ENCODE measurements around the gene GFRA3.
"Not testable (repeated sequence)": the region's sequence is repeated elsewhere in the genome, so short reads cannot be mapped to it uniquely, and the experiment has no call there.

Gene GFRA3

GRCh38 chr5:138247800-138248199, 26.6 kb downstream of the GFRA3 start:
- DNase-seq (ENCODE audit: low read depth, low spot score) = not testable (repeated sequence)

- DNase-seq (ENCODE audit: low read depth, low spot score) = no peak
These were observed 27.6 kb downstream of the GFRA3 start for GRCh38 chr5:138246822-138247221.

DNA sequence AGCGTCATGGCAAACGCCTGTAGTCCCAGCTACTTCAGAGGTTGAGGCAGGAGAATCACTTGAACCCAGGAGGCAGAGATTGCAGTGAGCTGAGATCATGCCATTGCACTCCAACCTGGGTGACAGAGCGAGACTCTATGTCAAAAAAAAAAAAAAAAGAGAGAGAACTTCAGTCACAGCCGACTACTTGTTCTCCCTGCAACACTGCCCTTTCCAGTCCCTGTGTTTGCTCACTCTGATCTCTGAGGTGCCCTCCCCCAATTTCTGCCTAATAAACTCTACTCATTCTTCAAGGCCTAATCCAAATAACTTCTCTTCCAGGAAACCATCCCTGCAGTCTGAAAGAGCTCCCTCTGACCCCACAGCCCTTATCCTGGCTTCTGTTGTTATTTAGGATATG, 28.1 kb downstream of the GFRA3 start:
- no peak for DNase-seq (ENCODE audit: low read depth, low spot score)

GRCh38 chr5:138245717-138246116, 28.7 kb downstream of the GFRA3 start:
- no peak for DNase-seq (ENCODE audit: low read depth, low spot score)

DNA sequence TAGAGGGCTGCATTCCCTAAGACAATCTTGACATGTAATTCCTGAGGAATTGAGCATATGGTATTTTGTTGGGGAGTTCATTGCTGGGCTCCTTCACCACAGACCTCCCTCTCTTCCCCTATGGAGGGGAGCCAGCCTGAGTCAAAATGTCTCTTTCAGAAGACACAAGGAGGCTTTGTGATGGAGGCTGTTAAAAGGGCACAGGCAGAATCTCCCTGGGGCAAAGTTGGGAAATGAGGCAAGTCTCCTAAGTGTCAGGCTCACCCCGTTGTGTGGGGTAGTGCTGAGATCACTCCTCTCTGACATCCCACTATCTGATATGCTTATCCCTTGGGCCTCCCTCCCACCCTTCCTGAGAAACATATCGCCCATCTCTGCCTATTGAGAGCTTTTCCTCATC, 30.6 kb downstream of the GFRA3 start:
- DNase-seq (ENCODE audit: low read depth, low spot score) = no peak

DNA sequence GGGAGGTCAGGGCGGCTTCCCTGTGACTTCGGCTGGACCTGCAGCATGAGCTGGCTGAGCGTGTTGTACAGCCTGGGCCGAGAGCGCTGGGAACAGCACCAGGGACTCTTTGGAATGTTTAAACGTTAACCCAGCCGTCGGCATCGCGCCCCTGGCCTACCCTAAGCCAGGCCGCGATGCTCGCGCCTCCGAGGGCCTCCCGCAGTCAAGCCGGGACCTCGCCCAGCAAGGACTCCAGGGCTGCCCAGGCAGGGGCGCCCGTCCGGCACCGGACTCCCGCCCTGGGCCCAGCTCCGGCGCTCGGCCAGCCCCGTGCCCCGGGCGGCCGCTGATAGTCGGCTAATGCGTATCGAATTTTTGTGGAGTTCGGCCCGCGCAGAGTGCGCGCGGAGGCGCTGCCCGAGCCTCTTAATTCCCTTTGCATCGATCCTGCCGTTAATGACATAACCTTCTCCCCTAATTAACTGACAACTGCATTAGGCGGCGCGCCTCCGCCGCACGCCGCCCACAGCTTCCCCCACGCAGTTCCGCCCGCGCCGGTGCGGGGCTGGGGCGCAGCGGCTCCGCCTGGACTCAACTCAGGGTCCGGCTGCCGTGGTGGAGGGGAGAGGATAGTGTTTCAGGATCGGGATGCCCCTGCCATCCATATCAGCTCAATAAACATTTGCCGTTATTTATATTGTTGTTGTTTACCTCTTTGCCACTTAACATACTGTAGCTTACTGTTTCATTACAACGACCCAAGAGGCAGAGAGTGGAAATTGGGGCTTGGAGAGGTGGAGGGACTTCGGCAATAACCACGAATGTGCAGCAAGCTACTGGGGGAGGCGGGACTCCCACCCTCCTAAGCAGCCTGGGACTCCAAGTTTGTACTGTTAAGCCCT, 32.5 kb downstream of the GFRA3 start:
- no peak for DNase-seq (ENCODE audit: low read depth, low spot score)

DNA sequence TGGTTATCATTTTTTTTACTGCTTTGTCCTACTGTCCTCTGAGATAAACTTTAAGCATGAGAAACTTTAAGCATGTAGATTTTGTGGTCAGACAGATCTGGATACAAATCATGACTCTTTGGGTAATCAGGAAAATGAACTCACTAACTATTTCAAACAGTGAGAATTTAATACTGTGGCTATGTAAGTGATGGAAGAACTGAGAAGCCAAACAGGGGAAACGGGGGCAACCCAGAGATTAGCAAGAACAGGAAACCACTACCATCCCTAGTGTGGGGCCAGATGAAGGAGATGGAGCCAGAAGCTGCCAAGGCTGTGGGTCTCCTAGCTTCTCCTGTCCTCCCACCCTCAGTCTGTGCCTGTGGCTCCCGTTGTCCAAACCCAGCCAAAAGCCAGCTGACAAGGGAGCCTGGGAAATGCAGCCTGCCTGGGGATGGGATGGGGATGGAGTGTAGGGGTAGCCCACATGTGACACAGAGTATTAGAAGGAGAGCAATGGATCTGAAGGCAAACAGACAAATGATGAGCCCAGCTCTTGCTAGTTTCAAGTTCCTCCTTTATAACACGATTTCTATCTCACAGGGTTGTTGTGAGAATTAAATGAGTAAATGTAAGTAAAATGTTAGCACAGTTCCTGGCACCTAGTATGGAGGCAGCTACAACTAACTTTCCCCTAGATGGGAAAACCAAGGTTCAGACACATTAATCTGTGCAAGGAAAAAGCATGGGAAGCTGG, 33.6 kb downstream of the GFRA3 start:
- no peak for DNase-seq (ENCODE audit: low read depth, low spot score)

DNA sequence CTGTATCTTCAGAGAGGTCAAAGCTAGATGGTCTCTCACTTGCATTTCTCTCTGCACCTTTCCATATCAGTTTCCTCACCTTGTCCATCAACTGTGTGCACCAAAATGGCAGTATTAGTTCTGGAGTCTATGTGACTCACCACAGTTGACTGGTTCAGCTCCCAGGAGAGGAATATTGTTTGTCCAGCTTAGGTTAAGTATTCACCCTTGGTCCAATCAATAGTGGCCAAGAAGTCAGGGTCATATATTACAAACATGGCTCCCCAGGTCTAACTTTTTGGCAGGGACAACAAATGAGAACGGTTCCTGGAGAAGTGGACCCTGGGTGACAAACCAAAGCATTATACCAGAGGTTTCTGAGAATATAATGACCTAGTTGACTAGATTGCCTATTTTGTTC, 36.4 kb downstream of the GFRA3 start:
- DNase-seq (ENCODE audit: low read depth, low spot score) = no peak

DNA sequence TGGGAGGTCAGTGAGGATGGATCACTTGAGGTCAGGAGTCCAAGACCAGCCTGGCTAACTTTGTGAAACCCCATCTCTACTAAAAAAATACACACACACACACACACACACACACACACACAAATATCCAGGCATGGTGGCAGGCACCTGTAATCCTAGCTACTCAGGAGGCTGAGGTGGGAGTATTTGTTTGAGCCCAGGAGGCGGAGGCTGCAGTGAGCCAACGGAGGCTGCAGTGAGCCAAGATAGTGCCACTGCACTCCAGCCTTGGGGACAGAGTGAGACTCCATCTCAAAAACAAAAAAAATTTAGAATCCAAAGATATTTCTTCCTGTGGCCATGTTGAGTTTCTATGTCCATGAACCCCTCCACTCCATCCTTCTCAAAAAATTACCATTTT, 39.8 kb downstream of the GFRA3 start:
- DNase-seq (ENCODE audit: low read depth, low spot score) = no peak

- no peak for DNase-seq (ENCODE audit: low read depth, low spot score)
These were observed 41.1 kb downstream of the GFRA3 start for GRCh38 chr5:138233280-138233679.

GRCh38 chr5:138230981-138231589, 43.3 kb downstream of the GFRA3 start:
- no peak for DNase-seq (ENCODE audit: low read depth, low spot score)

- no peak for DNase-seq (ENCODE audit: low read depth, low spot score)
These were observed 44.2 kb downstream of the GFRA3 start for GRCh38 chr5:138230261-138230660.

DNA sequence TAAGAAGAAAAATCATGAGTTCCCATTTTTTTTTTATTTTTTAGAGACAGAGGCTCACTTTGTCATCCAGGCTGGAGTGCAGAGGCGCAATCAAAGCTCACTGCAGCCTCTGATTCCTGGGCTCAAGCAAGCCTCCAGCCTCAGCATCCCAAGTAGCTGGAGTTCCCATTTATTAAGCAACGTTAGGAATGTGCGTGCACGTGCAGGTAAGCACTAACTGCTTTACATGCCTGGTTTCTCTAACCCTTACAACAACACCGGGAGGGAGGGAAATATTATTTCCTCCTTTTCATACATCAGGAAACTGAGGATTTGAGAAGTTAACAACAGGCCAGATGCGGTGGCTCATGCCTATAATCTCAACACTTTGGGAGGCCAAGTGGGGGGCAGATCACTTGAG, 45.0 kb downstream of the GFRA3 start:
- no peak for DNase-seq (ENCODE audit: low read depth, low spot score)

DNA sequence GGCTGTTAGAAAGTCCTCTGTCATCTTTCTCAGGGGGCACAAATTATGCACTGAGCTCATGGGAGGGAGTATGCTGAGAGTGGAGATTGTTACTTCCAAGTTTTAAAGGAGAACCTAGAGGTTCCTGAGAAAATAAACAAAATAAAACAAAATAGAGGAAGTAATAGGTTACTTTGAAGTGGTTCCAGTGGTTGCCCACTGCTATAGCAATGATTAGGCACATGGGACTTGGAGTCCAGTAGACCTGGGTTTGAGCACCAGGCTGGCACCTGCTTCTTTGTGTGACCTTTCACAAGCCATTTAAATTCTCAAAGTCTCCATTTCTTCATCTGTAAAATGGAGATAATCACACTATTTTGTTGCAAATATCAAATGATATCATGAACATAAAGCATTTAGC, 47.5 kb downstream of the GFRA3 start:
- no peak for DNase-seq (ENCODE audit: low read depth, low spot score)

DNA sequence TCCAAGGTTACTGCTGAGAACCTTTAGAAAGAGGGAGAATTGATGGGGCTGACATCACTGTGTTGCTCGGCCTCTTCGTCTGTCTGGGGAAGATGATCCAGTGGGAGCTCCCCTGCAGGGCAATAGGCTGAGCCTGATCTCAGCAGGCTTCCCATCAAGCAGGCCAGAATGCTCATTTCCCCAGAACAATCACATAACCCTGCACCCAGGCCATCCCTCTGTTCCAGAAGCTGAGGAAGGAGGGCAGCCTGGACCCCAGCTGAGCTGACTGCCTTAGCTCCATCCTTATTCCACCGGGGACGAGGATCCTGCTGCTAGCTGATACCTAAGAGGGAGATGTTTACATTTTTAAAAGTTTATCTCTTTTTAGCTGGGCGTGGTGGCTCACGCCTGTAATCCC, 49.7 kb downstream of the GFRA3 start:
- no peak for DNase-seq (ENCODE audit: low read depth, low spot score)

GRCh38 chr5:138223532-138223931, 50.9 kb downstream of the GFRA3 start:
- DNase-seq (ENCODE audit: low read depth, low spot score) = no peak

GRCh38 chr5:138216799-138217198, 57.6 kb downstream of the GFRA3 start:
- DNase-seq (ENCODE audit: low read depth, low spot score) = no peak

- peak; percentile 87 for DNase-seq (ENCODE audit: low read depth, low spot score)
These were observed 61.0 kb downstream of the GFRA3 start, which contains the start of gene CDC23 for GRCh38 chr5:138213161-138214029. CDC23 (minus strand) TSS chr5:138213323; CDS start chr5:138213312, 11 bp downstream.

DNA sequence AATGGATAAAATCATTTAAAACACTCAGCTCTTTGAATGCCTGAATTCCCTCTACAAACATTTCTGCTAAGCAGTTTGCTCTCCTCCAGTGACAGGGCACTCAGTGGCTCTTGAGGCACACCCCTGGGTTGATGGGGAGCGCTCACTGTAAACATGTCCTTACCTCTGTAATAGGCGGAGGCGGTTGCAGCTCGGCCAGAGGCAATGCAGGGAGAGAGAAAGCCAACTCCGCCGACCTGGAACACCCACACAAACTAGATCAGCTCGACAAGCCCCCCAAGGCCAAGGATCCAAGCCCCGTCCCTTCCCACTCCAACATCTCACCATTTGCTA, 61.6 kb downstream of the GFRA3 start:
- no peak for DNase-seq (ENCODE audit: low read depth, low spot score)

DNA sequence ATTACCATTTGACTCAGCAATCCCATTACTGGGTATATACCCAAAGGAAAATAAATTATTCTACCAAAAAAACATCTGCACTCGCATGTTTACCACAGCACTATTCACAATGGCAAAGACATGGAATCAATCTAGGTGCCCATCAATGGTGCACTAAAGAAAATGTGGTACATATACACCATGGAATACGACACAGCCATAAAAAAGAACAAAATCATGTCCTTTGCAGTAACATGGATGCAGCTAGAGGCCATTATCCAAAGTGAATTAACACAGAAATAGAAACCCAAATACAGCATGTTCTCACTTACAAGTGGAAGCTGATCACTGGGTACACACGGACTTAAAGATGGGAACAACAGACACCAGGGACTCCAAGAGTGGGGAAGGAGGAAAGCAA, 63.4 kb downstream of the GFRA3 start:
- DNase-seq (ENCODE audit: low read depth, low spot score) = no peak

Measured in activated CD4-positive, CD25-positive, alpha-beta regulatory T cell treated with anti-CD3 and anti-CD28 coated beads, Interleukin-2, amount 50 U/mL, for 16 hours (primary cell).